ENCODE measurements around the gene ZFYVE27. TPM values are rescaled to one million over a fixed set of nuclear protein-coding genes. Genes with fewer than 3 reads are reported as not detected.

Gene ZFYVE27
- total RNA-seq, 1 donor from 2014 or later, result 10.7 TPM

GRCh38 chr10:97714401-97715258 lies 22.3 kb upstream of the ZFYVE27 start:
- ATAC-seq (peak; percentile 15), DNase-seq (ENCODE audit: low spot score) (no peak)

- ATAC-seq, result no peak
- DNase-seq (ENCODE audit: low spot score), result no peak
Measured at GRCh38 chr10:97715259-97715874, 21.6 kb upstream of the ZFYVE27 start.

- DNase-seq (ENCODE audit: low spot score) (no peak), ATAC-seq (no peak)
Measured at GRCh38 chr10:97717627-97718026, 19.3 kb upstream of the ZFYVE27 start.

GRCh38 chr10:97718178-97718577 lies 18.8 kb upstream of the ZFYVE27 start:
- DNase-seq (ENCODE audit: low spot score), result no peak
- ATAC-seq, result no peak

GRCh38 chr10:97718659-97719142 lies 18.2 kb upstream of the ZFYVE27 start:
- DNase-seq (ENCODE audit: low spot score) (peak; percentile 94), ATAC-seq (peak; percentile 89)

- DNase-seq (ENCODE audit: low spot score), result no peak
- ATAC-seq, result no peak
Measured at GRCh38 chr10:97719602-97720001, 17.3 kb upstream of the ZFYVE27 start.

- DNase-seq (ENCODE audit: low spot score) (no peak), ATAC-seq (no peak)
Measured at GRCh38 chr10:97721871-97722780, 14.8 kb upstream of the ZFYVE27 start.

- ATAC-seq (no peak), DNase-seq (ENCODE audit: low spot score) (no peak)
Measured at GRCh38 chr10:97723001-97723400, 13.9 kb upstream of the ZFYVE27 start.

- ATAC-seq (peak; percentile 69), DNase-seq (ENCODE audit: low spot score) (peak; percentile 56)
Measured at GRCh38 chr10:97724341-97724941, 12.5 kb upstream of the ZFYVE27 start.

- DNase-seq (ENCODE audit: low spot score) (no peak), ATAC-seq (peak; percentile 72)
Measured at GRCh38 chr10:97726636-97727178, 10.2 kb upstream of the ZFYVE27 start.

- ATAC-seq, result no peak
Measured at GRCh38 chr10:97729014-97729413, 7.9 kb upstream of the ZFYVE27 start.

GRCh38 chr10:97731346-97732051 lies 5.4 kb upstream of the ZFYVE27 start:
- DNase-seq (ENCODE audit: low spot score) (peak; percentile 64), ATAC-seq (peak; percentile 89)

More at GRCh38 chr10:97729014-97729413, 7.9 kb upstream of the ZFYVE27 start:
- no peak for DNase-seq (ENCODE audit: low spot score)

- DNase-seq (ENCODE audit: low spot score) (no peak), ATAC-seq (no peak)
Measured at GRCh38 chr10:97732052-97732359, 4.9 kb upstream of the ZFYVE27 start.

- DNase-seq (ENCODE audit: low spot score) (no peak), ATAC-seq (no peak)
Measured at GRCh38 chr10:97733256-97733655, 3.7 kb upstream of the ZFYVE27 start.

- DNase-seq (ENCODE audit: low spot score), result no peak
Measured at GRCh38 chr10:97734021-97734420, 2.9 kb upstream of the ZFYVE27 start.

GRCh38 chr10:97736403-97736901 lies 476 bp upstream of the ZFYVE27 start:
- DNase-seq (ENCODE audit: low spot score) (no peak), ATAC-seq (peak; percentile 25)

More at GRCh38 chr10:97734021-97734420, 2.9 kb upstream of the ZFYVE27 start:
- ATAC-seq, result no peak

- ATAC-seq (no peak), DNase-seq (ENCODE audit: low spot score) (no peak)
Measured at GRCh38 chr10:97737770-97738265, 890 bp downstream of the ZFYVE27 start.

GRCh38 chr10:97738616-97739015 lies 1.7 kb downstream of the ZFYVE27 start:
- ATAC-seq (no peak), DNase-seq (ENCODE audit: low spot score) (no peak)

- ATAC-seq, result no peak
- DNase-seq (ENCODE audit: low spot score), result no peak
Measured at GRCh38 chr10:97740613-97741012, 3.7 kb downstream of the ZFYVE27 start.

All from left lobe of liver (tissue), 2 donors.